HG02973 (cell line): ENCODE results near the gene FTO.

Experiments
- ATAC-seq: cut with Tn5 transposase; IDR thresholded peaks from one replicate; pipeline ENCODE4 v1.9.1; 2021; ENCODE audit warnings: moderate library complexity; ENCODE audit not compliant: unreplicated experiment

Gene FTO

GRCh38 chr16:53752560-53752959 lies 48.6 kb downstream of the FTO start:
- ATAC-seq = no peak

- no peak for ATAC-seq
Measured at GRCh38 chr16:53753431-53753830, 49.5 kb downstream of the FTO start.

DNA sequence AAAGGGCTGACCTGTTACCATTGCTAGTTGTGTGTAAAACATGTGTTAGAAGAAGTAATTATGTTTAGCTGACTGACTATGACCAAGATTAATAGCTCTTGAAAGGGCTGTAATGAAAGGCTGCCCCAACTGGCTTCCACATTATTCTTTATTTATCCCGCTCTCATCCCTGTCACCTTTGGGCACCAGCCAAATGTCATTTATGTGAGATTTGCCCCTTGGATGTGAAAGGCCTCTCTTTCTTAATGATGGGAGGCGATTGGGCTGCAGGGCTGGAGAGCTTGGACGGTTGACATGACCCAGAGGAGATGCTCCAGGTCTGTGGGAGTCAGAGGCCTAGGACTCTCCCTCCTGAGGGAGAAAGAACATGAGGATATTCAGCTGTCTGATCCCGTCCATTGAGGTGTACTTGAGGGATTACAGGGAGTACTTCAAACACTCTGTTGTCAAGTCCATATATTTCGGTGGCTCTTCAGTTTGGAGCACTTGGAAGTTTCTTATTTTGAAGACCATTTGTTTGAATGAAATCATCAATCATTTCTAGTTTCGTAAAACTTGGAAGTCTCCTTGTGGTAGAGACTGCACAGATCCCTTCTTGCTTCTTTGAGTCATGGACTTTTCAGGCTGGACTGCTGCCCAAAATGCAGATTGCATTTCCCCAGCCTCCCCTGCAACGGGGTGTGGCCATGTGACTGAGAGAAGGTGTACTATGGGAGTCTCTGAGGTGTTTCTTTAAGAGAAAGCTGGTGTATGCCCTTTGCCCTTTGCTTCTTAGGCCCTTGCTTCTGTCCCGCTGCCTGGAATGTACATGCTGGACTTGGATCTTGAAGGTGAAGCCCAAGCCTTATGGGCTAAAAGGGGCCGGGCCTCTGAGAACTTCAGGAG lies 51.3 kb downstream of the FTO start:
- no peak for ATAC-seq

GRCh38 chr16:53756275-53756996 lies 52.5 kb downstream of the FTO start:
- no peak for ATAC-seq

- ATAC-seq = no peak
Measured at GRCh38 chr16:53757971-53758609, 54.1 kb downstream of the FTO start.

- ATAC-seq = no peak
Measured at GRCh38 chr16:53761962-53762703, 58.2 kb downstream of the FTO start.

- no peak for ATAC-seq
Measured at GRCh38 chr16:53766304-53767016, 62.5 kb downstream of the FTO start.

GRCh38 chr16:53768167-53768566 lies 64.2 kb downstream of the FTO start:
- ATAC-seq = no peak

GRCh38 chr16:53768593-53768992 lies 64.6 kb downstream of the FTO start:
- ATAC-seq = no peak

GRCh38 chr16:53769185-53769584 lies 65.2 kb downstream of the FTO start:
- ATAC-seq = no peak

DNA sequence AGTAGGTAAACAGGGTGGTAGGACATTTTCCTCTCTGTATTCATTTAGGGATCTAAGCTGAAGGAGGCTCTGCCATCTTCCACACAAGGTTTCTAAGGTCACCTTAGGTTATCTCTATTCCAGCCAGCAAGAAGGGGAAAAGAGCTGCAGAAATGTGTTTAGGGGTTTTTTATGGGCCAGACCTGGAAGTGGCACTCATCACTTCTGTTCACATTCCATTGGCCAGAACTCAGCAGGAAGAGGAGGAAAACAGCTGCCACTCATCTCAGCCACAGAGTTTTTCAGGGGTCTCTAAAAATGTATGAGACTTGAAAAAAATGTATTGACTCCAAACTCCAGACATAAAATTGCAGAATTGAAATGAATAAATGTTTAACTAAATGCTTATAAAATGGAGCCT lies 65.8 kb downstream of the FTO start:
- ATAC-seq = no peak

GRCh38 chr16:53770641-53771040 lies 66.7 kb downstream of the FTO start:
- ATAC-seq = no peak

- no peak for ATAC-seq
Measured at GRCh38 chr16:53771655-53772497, 67.9 kb downstream of the FTO start.

- ATAC-seq = no peak
Measured at GRCh38 chr16:53773150-53773846, 69.3 kb downstream of the FTO start.

- no peak for ATAC-seq
Measured at GRCh38 chr16:53773881-53774280, 69.9 kb downstream of the FTO start.

DNA sequence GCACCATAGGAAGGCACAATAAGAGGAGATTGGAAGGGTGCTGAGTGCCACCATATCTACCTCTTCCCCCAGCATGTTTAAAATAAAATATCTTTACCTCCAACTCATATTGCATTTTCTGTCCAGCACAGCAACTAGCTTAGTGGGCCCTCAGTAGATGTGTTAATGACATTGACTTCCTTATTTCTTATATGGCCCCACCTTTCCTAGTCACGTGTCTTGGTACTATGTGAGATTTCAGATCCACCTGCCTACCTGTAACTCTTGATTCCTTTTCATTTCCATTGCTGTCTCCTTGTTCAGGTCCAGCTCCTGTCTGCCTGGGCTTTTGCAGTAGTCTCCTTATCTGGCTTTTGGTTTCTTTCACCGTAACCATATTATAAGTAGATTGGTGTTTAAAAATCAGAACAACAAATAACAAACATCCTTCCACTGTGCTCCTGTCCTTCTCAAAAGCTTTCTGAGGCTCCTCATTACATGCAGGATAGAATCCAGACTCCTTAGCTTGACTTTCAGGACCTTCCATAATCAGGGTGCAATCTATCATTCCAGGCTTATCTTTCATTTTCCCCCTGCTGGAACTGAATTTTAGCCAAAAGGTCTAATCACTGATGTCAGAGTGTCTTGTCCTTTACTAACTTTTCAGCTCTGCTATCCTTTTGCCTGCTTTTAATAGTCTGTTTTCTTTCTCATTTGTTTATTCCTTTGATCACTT lies 71.3 kb downstream of the FTO start:
- ATAC-seq = no peak

- ATAC-seq = no peak
Measured at GRCh38 chr16:53775821-53776431, 72.0 kb downstream of the FTO start.

DNA sequence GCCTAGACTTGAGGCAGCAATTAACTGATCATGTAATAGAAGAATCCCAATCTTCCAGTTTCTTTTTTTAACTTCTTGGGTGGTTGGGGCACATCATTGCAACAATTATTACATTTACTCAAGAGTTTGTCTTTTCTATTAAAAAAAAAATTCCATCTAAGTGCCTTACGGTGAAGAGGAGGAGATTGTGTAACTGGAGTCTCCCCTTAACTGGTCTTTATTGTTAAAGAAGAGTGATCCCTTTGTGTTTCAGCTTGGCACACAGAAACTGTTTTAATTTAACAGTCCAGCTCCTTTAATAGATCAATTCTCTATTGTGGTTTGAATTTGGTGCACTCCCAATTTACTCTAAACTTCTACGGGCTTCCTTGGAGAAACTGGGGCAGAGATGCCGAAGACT lies 75.2 kb downstream of the FTO start:
- ATAC-seq = no peak
